Measurements from ENCODE around the gene SHLD1.

The SHLD1 gene

DNA sequence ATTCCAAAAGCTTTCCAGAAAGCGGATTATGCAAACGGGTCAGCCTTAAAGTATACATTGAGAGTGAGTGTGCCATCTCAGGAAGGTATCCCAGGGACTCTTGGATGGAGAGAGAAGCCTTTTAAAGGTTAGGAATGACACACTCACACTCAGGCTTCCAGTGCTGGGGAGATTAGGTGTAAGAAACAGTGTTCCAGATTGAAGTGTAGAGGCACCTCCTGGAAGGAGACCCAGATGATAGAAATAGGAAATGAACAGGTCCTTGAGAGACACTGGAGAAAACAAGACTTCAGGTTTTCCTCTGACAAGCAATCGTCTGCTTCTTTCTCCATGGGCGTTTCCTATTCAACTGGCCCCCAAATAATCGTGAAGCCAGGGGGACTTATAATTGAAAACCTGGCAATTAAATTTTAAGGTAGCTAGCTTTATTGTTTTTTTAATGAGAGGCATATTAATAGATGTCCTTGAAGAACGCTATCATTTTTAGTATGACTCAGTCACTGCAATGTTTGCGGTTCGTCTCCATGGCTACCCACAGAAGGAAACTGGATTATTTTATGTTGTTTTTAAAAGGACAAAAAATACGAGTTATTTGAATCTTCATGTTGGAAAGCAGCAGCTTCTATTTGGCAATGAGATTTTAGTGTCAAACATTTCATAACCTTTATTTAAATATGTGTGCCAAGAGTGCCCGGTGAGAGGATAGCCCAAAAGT is 114.8 kb downstream of the SHLD1 start:
- no peak overlapping the region for H3K27ac ChIP-seq
- intact Hi-C loops (cut with DNase I; ENCODE audit: low total_unique reads) = no loop called here
- peaks cover 0 to 21% (median 6%) of the 10 kb centered on the region in 4 donors for H3K4me1 ChIP-seq
- no peak overlapping the region for H3K4me3 ChIP-seq
- DNase-seq = no peak
- no peaks in the 10 kb centered on the region for H3K9me3 ChIP-seq
- TF ChIP-seq, protein P1, sequence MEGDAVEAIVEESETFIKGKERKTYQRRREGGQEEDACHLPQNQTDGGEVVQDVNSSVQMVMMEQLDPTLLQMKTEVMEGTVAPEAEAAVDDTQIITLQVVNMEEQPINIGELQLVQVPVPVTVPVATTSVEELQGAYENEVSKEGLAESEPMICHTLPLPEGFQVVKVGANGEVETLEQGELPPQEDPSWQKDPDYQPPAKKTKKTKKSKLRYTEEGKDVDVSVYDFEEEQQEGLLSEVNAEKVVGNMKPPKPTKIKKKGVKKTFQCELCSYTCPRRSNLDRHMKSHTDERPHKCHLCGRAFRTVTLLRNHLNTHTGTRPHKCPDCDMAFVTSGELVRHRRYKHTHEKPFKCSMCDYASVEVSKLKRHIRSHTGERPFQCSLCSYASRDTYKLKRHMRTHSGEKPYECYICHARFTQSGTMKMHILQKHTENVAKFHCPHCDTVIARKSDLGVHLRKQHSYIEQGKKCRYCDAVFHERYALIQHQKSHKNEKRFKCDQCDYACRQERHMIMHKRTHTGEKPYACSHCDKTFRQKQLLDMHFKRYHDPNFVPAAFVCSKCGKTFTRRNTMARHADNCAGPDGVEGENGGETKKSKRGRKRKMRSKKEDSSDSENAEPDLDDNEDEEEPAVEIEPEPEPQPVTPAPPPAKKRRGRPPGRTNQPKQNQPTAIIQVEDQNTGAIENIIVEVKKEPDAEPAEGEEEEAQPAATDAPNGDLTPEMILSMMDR (IDR thresholded peaks at IDR 0.05) = no peak
- H3K27me3 ChIP-seq = no peaks in the 10 kb centered on the region
- peaks cover 0 to 7% (median 3%) of the 10 kb centered on the region in 3 donors for H3K36me3 ChIP-seq

DNA sequence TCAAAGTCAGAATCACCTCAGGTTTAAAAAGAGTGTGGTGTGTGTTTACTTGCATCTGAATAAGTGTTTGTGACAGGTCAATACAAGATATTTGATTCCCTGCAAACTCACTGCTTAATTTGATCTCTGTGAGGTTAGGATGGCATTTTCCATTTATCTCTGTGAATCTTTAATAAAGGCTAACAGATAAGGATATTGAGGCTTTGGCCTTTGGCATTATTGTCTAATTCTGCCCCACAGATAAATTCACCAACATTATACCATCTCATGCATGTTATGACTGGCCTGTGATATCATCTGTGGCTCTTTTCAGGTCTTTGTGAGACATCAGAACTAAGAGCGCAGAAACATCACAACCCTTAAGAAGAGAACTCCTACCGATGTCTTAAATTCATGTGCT is 115.4 kb downstream of the SHLD1 start:
- Histone ChIP-seq H3K9me3 (no peaks in the 10 kb centered on the region), H3K27me3 (no peaks in the 10 kb centered on the region), H3K4me1 (peaks cover 0 to 21% (median 6%) of the 10 kb centered on the region in 4 donors), H3K27ac (no peak overlapping the region), H3K36me3 (peaks cover 0 to 7% (median 3%) of the 10 kb centered on the region in 3 donors), H3K4me3 (no peak overlapping the region)
- intact Hi-C loops (cut with DNase I; ENCODE audit: low total_unique reads) = no loop called here
- DNase-seq = no peak
- TF ChIP-seq, protein P1 (IDR thresholded peaks at IDR 0.05) = no peak

- Histone ChIP-seq H3K4me3 (no peak overlapping the region), H3K27ac (no peak overlapping the region), H3K9me3 (no peaks in the 10 kb centered on the region), H3K27me3 (no peaks in the 10 kb centered on the region), H3K4me1 (no peaks in the 10 kb centered on the region), H3K36me3 (no peaks in the 10 kb centered on the region)
- intact Hi-C loops (cut with DNase I; ENCODE audit: low total_unique reads) = no loop called here
- DNase-seq = no peak
- TF ChIP-seq, protein P1 (IDR thresholded peaks at IDR 0.05) = no peak
These were observed 120.4 kb downstream of the SHLD1 start for GRCh38 chr20:5870568-5870981.

- H3K27ac ChIP-seq = no peak overlapping the region
- intact Hi-C loops (cut with DNase I; ENCODE audit: low total_unique reads) = no loop called here
These were observed 121.5 kb downstream of the SHLD1 start for GRCh38 chr20:5871459-5872410.

DNA sequence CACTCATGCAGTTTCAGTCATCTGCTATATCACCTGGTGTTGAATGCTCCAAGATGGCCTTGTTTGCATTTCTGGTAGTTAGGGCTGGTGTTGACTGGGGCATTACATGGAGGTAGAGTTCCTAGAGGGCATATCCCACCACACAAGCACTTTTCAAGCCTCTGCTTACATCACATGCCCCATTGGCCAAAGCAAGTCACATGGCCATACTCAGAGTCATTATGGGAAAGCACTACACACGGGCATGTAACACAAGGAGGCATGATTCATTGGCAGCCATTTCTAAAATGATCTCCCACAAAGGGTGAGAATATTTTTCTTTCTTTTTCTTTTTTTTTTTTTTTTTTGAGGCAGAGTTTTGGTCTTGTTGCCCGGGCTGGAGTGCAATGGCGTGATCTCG is 126.9 kb downstream of the SHLD1 start:
- no peaks in the 10 kb centered on the region for H3K4me1 ChIP-seq
- no peaks in the 10 kb centered on the region for H3K9me3 ChIP-seq
- no peak overlapping the region for H3K4me3 ChIP-seq
- H3K36me3 ChIP-seq = no peaks in the 10 kb centered on the region
- DNase-seq = no peak
- intact Hi-C loops (cut with DNase I; ENCODE audit: low total_unique reads) = no loop called here
- no peaks in the 10 kb centered on the region for H3K27me3 ChIP-seq
- TF ChIP-seq, protein P1 (IDR thresholded peaks at IDR 0.05) = no peak
- H3K27ac ChIP-seq = no peak overlapping the region

More at GRCh38 chr20:5871459-5872410, 121.5 kb downstream of the SHLD1 start:
- Histone ChIP-seq H3K4me3 (no peak overlapping the region), H3K9me3 (no peaks in the 10 kb centered on the region), H3K27me3 (no peaks in the 10 kb centered on the region), H3K36me3 (no peaks in the 10 kb centered on the region), H3K4me1 (no peaks in the 10 kb centered on the region)
- no peak for DNase-seq
- TF ChIP-seq, protein P1 (IDR thresholded peaks at IDR 0.05) = no peak
